ENCODE data around the gene SBF1. TPM values are rescaled to one million over a fixed set of nuclear protein-coding genes. Genes with fewer than 3 reads are reported as not detected.

SBF1 gene
- total RNA-seq, 2 donors from 2014 or later: 41.1 to 57.1 TPM

DNA sequence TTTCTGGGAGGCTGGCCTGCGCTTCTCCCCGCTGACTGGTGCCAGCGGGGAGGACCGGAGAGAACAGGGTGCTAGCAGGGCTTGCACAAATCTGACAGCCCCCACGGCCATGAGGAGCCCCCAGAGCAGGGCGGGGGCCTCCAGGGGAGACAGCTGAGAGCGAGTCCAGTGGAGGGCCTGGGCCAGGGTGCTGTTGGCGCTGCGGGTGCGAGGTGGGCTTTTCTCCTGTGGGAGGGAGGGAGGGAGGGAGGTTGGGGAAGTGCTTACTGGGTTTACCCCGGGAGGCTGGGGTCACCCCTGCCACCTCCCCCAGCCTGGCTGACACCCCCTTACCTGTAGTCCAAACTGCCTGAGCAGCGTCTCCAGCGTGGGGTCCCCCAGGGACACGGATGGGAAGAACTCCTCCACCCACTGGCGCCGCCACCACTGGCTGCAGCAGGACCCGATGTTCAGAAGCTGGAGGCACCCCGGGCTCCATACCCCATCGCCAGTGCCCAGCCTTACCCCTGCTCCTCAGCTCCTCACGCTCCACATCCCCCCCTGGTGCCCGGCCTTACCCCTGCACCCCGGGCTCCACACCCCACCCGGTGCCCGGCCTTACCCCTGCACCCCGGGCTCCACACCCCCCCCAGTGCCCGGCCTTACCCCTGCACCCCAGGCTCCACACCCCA, 28.8 kb upstream of the SBF1 start:
- Histone ChIP-seq H3K36me3 (peaks cover 32% of the 10 kb centered on the region), H3K4me1 (peaks cover 0 to 24% of the 10 kb centered on the region in 2 donors), H3K4me3 (no peak overlapping the region), H3K27ac (no peak overlapping the region), H3K27me3 (no peaks in the 10 kb centered on the region), H3K9me3 (no peaks in the 10 kb centered on the region)
- TF ChIP-seq, protein P1, sequence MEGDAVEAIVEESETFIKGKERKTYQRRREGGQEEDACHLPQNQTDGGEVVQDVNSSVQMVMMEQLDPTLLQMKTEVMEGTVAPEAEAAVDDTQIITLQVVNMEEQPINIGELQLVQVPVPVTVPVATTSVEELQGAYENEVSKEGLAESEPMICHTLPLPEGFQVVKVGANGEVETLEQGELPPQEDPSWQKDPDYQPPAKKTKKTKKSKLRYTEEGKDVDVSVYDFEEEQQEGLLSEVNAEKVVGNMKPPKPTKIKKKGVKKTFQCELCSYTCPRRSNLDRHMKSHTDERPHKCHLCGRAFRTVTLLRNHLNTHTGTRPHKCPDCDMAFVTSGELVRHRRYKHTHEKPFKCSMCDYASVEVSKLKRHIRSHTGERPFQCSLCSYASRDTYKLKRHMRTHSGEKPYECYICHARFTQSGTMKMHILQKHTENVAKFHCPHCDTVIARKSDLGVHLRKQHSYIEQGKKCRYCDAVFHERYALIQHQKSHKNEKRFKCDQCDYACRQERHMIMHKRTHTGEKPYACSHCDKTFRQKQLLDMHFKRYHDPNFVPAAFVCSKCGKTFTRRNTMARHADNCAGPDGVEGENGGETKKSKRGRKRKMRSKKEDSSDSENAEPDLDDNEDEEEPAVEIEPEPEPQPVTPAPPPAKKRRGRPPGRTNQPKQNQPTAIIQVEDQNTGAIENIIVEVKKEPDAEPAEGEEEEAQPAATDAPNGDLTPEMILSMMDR (IDR thresholded peaks at IDR 0.05): no peak
- DNase-seq (ENCODE audit: low spot score): no peak

- no peaks in the 10 kb centered on the region for H3K9me3 ChIP-seq
- H3K4me3 ChIP-seq: no peak overlapping the region
- H3K27ac ChIP-seq: no peak overlapping the region
- peaks cover 32% of the 10 kb centered on the region for H3K36me3 ChIP-seq
- no peaks in the 10 kb centered on the region for H3K27me3 ChIP-seq
- no peak for DNase-seq (ENCODE audit: low spot score)
- H3K4me1 ChIP-seq: peaks cover 0 to 24% of the 10 kb centered on the region in 2 donors
- TF ChIP-seq, protein P1 (IDR thresholded peaks at IDR 0.05): no peak
These were observed 28.0 kb upstream of the SBF1 start for GRCh38 chr22:50502628-50503474.

DNA sequence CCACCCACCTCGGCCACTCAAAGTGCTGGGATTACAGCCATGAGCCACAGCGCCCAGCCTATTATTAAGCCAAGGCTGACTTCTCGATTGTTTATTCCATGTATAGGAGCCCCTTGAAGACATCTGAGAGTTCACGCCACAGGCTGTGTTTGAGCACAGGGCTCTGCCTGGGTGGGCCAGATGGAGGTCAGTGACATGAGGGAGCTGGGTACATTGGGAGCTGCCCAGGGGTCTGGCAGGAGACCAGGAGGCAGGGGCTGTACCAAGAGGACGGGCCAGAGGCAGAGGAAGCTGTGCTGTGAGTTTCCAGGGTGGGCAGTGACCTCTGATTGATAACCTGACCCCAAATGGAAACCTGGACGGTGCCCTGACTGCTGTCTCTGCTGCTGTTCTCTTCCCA, 27.3 kb upstream of the SBF1 start:
- TF ChIP-seq, protein P1 (IDR thresholded peaks at IDR 0.05): no peak
- DNase-seq (ENCODE audit: low spot score): no peak
- peaks cover 0 to 24% of the 10 kb centered on the region in 2 donors for H3K4me1 ChIP-seq
- no peak overlapping the region for H3K27ac ChIP-seq
- H3K36me3 ChIP-seq: peaks cover 32% of the 10 kb centered on the region
- no peaks in the 10 kb centered on the region for H3K27me3 ChIP-seq
- H3K9me3 ChIP-seq: no peaks in the 10 kb centered on the region
- no peak overlapping the region for H3K4me3 ChIP-seq

DNA sequence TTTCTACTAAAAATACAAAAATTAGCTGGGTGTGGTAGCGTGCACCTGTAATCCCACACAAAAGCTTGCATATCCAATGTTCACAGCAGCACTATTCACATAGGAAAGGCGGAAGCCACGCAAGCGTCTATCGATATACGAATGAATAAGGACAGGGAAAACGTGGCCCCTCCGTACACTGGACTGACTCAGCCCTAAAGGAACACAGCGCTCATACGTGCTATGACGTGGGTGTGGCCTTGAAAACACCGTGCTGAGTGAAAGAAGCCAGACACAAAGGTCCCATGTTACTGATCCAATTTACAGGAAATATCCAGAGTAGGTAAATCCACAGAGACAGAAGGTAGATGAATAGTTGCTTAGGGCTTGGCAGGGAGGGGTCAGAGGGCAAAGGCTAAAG, 25.6 kb upstream of the SBF1 start:
- Histone ChIP-seq H3K9me3 (no peaks in the 10 kb centered on the region), H3K4me3 (no peak overlapping the region), H3K27me3 (no peaks in the 10 kb centered on the region), H3K36me3 (peaks cover 26% of the 10 kb centered on the region), H3K4me1 (peaks cover 0 to 8% of the 10 kb centered on the region in 2 donors), H3K27ac (no peak overlapping the region)
- DNase-seq (ENCODE audit: low spot score): no peak
- TF ChIP-seq, protein P1 (IDR thresholded peaks at IDR 0.05): no peak

GRCh38 chr22:50498322-50498890, 23.6 kb upstream of the SBF1 start:
- peaks cover 12% of the 10 kb centered on the region for H3K36me3 ChIP-seq
- H3K4me1 ChIP-seq: peaks cover 0 to 5% of the 10 kb centered on the region in 2 donors
- H3K4me3 ChIP-seq: no peak overlapping the region
- TF ChIP-seq, protein P1 (IDR thresholded peaks at IDR 0.05): peak; percentile 31 to 65
- no peaks in the 10 kb centered on the region for H3K9me3 ChIP-seq
- H3K27me3 ChIP-seq: no peaks in the 10 kb centered on the region
- DNase-seq (ENCODE audit: low spot score): peak; percentile 72
- no peak overlapping the region for H3K27ac ChIP-seq
